GM13977 (cell line): Measurements from ENCODE around the gene ZNF749.

Experiments used
- DNase-seq: peaks from one replicate; pipeline ENCODE4 v3.0.0; 2012; ENCODE audit warnings: low spot score
- in situ Hi-C: fragments of 300-500 bp; cut with MboI; formaldehyde crosslinking; loops from one replicate; pipeline ENCODE4 v1.12.0; 2022; ENCODE audit warnings: low sequenced_read_pairs, low pct_unique_long_range_greater_than_20kb, mixed read lengths, inconsistent platforms; ENCODE audit not compliant: unreplicated experiment
- TF ChIP-seq, protein P1 (sequence below): IDR thresholded peaks from 2 replicates; pipeline ENCODE4 v1.5.1; 2012; ENCODE audit warnings: mild to moderate bottlenecking, control low read depth; ENCODE audit not compliant: insufficient read depth; ENCODE audit errors: extremely low read depth, missing control alignments

Gene ZNF749

GRCh38 chr19:57436417-57436816, 1.3 kb downstream of the ZNF749 start:
- no peak for DNase-seq
- in situ Hi-C loops, result no loop called here

DNA sequence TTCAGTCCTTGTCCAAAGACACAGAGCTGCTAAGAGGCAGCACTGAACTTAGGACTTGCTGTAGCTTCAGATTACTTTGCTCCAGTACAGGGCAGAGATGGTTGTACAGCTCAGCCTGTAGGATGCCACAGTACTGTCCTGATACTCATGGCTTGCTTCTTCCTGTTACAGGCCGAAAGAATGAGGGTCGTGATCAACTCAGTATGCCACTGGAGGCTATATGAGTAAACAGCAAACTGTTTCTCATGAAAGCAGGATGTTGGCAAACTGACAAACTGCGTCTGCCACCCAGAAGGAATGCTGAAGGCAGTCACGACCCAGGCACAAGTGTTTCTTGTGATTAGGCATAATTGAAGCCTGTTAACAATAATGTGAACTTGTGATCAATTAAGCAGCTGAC, 2.8 kb downstream of the ZNF749 start:
- in situ Hi-C loops, result no loop called here
- no peak for DNase-seq
- TF ChIP-seq, protein P1, sequence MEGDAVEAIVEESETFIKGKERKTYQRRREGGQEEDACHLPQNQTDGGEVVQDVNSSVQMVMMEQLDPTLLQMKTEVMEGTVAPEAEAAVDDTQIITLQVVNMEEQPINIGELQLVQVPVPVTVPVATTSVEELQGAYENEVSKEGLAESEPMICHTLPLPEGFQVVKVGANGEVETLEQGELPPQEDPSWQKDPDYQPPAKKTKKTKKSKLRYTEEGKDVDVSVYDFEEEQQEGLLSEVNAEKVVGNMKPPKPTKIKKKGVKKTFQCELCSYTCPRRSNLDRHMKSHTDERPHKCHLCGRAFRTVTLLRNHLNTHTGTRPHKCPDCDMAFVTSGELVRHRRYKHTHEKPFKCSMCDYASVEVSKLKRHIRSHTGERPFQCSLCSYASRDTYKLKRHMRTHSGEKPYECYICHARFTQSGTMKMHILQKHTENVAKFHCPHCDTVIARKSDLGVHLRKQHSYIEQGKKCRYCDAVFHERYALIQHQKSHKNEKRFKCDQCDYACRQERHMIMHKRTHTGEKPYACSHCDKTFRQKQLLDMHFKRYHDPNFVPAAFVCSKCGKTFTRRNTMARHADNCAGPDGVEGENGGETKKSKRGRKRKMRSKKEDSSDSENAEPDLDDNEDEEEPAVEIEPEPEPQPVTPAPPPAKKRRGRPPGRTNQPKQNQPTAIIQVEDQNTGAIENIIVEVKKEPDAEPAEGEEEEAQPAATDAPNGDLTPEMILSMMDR, result no peak

More at GRCh38 chr19:57436417-57436816, 1.3 kb downstream of the ZNF749 start:
- TF ChIP-seq, protein P1, result no peak

GRCh38 chr19:57438925-57439324, 3.8 kb downstream of the ZNF749 start:
- TF ChIP-seq, protein P1, result no peak
- in situ Hi-C loops, result no loop called here
- no peak for DNase-seq

- TF ChIP-seq, protein P1, result no peak
- in situ Hi-C loops, result no loop called here
- no peak for DNase-seq
These were observed 7.0 kb downstream of the ZNF749 start for GRCh38 chr19:57441979-57442752.

DNA sequence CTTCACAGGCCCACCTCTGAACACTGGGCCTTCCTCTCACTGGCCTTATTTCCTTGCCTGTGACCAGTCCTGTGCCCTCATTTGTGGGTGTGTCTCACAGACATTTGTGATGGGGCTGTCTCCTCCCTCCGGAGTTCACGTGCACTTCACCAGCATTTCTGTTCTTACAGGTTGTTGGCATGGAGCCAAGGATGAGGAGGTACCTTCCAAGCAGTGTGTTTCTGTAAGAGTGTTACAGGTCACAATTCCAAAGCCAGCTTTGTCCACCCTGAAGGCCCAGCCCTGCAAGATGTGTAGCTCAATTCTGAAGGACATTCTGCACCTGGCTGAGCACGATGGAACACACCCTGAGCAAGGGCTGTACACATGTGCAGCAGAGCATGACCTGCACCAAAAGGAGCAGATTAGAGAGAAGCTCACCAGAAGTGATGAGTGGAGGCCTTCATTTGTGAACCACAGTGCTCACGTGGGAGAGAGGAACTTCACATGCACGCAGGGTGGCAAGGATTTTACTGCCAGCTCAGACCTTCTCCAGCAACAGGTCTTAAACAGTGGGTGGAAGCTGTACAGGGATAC, 8.1 kb downstream of the ZNF749 start:
- in situ Hi-C loops, result no loop called here
- TF ChIP-seq, protein P1, result no peak
- no peak for DNase-seq

DNA sequence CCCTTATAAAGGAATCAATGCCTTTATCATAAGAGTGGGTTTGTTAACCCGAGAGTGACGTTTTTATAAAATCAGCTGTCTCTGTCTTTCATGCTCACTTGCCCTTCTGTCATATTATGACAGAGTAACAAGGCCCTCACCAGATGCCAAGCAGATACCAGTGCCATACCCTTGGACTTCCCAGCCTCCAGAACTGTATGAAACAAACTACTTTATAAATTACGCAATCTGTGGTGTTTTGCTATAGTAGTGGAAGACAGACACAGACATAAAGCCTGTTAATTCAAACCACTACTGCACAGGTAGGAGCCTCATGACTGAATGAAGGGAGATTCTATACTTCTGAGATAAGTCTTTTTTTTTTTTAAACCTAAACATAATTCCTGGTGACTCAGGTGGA, 17.2 kb downstream of the ZNF749 start:
- in situ Hi-C loops, result no loop called here
- no peak for DNase-seq
- TF ChIP-seq, protein P1, result no peak
